DMS153 treated with DMSO at 0.1 percent for 48 hours (cell line): Measurements from ENCODE around the gene MIEN1.
"Not testable (repeated sequence)": the region's sequence is repeated elsewhere in the genome, so short reads cannot be mapped to it uniquely, and the experiment has no call there.

Experiments used
- DNase-seq: peaks from one replicate; lab custom pipeline; 2025; ENCODE audit not compliant: unreplicated experiment; lab: John Stamatoyannopoulos, UW

Gene MIEN1

DNA sequence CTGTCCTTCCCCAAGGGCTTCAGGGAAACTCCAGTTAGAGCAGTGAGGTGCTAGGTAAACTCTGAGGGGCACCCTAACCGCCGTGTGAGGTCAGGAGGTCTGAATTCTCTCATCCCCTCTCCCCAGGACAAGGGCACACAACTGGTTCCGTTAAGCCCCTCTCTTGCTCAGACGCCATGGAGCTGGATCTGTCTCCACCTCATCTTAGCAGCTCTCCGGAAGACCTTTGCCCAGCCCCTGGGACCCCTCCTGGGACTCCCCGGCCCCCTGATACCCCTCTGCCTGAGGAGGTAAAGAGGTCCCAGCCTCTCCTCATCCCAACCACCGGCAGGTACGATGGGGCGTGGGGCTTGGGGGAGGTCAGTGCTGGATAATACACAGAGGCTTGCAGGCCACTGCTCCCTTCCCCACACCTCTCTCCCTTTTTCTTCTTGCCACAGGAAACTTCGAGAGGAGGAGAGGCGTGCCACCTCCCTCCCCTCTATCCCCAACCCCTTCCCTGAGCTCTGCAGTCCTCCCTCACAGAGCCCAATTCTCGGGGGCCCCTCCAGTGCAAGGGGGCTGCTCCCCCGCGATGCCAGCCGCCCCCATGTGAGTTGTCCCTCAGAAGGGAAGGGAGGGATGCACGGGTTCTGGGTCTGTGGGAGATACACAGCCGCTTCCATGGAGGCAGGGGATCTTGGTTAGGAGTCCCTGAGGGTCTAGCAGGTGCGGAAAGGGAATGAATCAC lies 12.0 kb upstream of the MIEN1 start:
- no peak for DNase-seq

DNA sequence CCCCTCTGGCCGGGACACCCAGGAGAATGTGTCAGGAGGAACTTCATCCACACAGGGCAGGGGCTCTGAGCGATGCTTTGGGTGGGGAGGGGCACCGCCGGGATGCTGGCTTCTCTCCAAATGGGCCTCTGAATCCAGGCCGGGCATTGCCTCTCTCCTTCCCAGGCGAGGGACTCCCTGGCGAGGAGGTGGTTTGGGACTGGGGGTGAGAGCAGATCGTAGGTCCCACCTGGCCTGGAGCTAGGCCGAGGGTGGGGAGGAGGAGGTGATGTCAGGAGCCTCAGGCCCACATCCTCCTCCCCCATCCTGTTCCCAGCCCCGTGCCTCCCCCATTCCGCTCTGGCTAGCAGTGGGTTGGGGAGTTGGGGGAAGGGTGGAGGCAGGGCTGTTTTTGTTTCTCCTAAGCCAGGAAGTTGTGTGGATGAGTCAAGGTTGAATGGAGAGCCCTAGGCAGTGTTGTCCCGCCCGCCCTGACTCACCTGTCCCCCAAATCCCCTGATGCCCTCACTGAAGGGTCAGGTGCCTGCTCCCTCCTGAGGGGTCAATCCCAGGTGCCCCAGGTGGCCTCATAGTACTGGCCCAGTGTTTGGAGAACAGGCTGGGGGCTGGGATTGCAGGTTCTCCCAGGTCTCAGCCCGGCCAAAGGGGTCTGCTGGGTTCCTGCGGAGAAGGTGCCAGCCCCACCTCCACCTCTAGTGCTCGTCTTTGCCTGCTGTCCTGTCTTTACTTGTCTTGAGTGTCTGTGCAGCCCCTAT lies 10.2 kb upstream of the MIEN1 start:
- peak; percentile 20 for DNase-seq

DNA sequence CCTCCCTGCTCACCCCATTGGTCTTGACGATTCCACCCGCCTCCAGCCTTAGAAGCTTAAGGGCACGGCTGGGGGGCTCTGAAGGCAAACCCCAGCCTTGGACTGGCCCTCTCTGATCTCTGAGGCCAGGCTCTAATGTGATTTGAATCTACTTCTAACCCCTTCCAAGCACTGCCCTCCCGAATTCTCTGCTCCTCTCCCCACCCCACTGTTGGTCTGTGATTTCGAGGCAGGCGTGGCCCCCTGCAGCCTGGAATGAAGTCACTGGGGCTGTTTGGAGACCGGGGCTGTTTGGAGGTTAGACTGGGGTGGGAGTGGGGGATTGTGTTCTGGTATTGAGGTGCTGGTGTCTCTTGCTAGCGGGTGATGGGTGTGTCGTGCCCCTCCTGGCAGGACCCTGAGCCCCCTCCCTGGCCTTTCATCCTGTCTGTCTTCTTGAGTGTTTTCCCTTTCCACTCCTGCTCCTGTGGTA lies 9.6 kb upstream of the MIEN1 start:
- no peak for DNase-seq

DNA sequence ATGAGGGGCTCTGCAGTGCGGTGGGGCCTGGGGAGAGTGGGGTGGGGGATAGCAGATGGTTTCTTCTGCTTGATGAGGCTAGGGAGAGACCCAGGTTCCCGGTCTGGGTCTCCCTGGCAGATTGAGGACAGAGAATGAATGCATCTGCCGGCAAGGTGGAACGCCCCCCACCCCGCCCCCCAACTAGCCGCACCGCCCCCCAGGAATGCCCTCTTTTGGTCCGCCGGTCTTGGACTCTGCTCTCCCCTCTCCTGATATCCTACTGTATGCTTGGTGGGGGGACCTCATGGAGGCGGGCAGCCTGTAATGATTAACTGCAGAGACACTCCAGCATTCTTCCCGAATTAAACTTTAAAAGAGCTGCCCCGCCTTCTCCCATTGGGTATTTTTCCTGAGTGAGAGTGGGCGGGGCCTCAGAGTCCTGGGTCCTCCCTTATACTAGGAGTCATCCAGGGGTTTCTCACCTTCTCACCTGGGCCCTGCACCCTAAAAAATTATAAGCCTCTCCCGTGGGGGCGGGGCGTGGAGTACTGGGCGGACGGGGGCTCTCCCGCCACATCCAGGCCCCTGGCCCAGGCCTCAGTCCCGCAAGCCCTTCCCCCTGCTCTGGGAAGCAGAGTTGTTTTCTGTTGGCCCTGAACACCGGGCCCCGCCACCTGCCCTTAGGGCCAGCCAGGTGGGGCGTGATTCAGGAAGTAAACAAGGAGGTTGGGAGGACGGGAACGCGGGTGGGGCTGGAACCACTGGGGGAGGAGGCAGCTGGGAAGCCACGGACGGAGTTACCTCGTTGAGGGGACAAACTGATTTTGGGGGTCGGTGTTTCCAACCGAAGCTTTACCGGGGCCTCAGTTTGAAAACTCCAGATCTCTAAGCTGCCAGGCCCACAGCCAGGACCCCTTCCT lies 8.9 kb upstream of the MIEN1 start:
- DNase-seq = peak; percentile 74

DNA sequence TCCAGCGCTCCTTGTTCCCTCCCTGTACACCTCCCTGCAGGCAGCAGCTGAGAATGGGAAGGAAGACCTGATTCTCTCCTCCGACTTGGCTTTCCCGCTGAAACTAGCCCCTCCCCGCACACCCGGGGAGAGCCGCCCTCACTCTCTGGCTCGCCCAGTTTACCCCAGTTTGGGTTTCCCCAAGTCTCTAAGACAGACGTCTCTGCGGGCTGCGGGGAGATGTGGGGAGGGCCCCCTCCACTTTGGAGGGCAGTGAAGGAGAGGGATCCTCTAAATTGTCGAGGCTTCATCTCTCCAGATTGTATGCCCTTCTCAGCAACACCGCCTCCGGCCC lies 8.2 kb upstream of the MIEN1 start:
- DNase-seq = peak; percentile 9

DNA sequence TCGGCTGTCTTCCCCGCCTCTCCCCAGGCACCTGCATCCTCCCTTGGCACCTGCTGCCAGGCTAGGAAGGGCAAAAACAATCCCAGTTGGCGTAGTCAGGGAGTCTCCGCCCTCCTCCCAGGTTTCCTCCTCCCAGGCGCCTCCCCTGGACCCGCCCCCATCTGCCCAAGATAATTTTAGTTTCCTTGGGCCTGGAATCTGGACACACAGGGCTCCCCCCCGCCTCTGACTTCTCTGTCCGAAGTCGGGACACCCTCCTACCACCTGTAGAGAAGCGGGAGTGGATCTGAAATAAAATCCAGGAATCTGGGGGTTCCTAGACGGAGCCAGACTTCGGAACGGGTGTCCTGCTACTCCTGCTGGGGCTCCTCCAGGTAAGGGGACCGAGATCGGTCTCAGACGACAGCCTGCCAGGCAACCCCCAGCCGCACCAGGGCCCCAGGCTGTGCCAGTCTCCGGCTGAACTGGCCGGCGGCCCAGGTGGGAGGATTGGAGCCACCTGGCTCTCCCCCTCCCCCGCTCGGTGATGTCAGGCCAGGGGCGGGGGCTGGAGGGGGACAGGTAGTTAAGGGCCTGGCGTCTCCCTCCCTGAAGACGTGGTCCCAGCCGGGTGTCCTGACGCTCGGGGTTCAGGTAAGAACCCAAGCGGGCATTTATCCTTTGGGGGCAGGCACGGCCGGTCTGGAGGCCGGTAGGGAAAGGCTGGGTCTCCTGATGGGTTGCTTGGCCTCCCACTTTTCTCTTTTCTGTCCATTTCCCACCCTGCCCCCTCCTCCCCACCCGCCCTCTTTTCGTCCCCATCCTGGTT lies 7.6 kb upstream of the MIEN1 start, which contains the start of gene GRB7:
TSS of gene GRB7 (plus strand) at position 179 of the 808 bp plus-strand sequence. CDS start 4,364 bp downstream, outside the sequence.
- peak; percentile 75 for DNase-seq

DNA sequence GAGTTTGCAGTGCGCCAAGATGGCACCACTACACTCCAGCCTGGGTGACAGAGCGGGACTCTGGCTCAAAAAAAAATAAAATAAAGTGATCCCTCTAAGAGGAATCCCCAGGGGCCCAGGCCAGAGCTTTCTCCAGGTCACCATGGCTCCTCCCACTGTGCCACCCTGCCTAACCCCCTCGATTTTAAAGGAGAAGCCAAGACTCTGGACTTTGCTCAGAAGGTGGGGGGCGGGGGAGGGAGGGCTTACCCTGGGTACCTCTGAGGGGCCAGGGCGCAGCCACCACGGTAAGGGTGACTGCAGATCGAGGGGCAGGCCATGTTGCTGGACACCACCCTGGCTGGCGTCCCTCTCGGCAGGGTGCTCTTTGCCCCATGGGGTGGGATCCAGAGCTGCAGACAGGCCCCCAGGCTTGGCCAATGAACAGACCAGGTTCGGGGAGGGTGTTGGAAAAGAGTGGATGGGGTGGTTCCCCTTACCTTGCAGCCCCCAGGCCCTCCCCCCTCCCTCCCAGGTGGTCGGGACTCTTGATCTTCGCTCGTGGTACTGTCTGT lies 7.0 kb upstream of the MIEN1 start:
- no peak for DNase-seq

DNA sequence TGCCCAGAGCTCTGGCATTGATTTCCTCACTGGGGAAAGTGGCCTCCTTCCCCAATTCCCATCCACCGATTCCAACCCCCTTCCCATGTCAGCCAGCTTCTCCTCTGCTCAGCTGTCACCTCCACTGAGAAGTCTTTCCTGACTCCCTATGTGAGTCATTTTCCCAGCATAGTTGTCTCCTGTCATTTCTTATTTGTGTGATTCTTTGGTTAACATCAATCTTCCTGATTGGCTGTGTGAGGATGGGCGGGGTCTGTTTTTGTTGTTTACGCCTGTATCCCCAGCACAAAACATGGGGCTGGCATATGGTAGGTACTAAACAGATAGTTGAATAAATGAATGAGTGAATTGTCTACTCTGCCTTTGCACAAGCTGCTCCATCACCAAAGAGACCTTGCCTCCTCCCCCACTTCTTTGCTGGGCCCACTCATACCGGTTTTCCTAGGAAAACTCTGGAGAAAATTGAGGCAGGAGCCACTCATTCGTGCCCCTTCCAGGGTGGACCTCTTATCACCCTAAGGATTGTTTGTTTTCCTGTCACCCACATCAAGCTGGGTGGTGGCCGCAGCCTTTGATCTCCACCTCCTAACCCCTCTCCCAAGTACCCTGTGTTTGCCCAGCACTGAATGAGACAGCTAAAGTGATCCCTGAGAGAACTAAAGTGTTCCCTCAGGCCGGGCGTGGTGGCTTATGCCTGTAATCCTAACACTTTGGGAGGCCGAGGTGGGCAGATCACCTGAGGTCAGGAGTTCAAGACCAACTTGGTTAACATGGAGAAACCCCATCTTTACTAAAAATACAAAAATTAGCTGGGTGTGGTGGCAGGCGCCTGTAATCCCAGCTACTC lies 6.2 kb upstream of the MIEN1 start:
- no peak for DNase-seq

DNA sequence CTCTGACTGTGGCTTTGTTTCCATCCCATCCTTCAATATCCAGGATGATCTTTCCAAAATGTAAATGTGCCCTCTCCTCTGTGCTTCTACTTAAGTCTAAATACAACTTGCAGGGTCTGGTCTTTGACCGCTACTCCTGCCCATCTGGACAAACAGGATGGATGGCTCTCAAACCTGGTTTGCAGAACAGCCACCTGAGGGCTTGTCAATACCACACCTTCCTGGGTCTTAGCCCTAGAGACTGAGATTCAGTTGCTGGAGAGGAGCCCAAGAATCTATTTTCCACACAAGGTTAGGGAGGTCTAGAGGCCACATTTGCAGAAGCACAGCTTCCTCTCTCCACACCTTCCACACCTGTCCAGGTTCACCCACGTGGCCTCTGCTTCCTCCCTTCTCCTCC lies 5.5 kb upstream of the MIEN1 start:
- no peak for DNase-seq

DNA sequence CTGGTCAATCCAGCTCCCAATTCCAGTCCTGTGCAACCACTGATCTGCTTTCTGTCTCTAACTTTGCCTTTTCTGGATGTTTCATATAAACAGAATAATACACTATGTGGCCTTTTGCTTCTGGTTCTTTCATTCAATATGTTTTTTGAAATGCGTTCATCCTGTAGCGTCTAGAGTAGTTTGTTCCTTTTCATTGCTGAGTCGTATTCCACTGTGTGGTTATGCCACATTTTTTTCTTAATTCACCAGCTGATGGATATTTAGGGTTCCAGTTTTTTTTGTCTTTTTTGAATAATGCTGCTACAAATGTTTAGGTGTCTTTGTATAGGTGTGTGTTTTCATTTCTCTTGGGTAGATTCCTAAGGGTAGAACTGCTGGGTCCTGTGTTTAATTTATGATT lies 2.3 kb upstream of the MIEN1 start:
- no peak for DNase-seq

DNA sequence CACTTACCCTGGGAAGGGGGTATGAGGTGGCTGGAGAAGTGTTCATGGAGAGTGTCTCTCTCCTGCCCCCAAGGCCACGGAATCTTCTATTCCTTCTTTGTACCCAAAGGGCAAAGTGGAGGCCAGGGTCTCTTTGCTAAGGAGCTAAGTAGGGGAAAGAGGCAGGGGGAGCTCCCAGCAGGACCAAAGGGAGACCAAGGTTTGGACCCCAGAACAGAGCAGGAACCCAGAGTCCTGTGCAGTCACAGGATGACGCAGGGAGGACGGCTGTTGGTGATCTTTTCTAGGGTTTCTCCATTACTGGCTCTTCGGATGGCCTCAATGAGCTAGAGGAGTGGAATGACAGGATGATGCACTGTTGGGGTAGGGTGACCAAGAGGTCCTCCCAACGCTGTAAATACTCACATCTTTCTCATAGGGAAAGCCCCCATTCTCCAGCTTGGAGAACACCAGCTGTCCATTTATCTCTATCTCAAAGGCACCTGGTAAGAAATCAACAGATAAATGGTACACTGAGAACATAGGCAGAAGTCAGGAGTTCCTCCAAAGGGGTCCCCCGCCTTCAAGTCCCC lies 966 bp downstream of the MIEN1 start:
- DNase-seq = no peak

DNA sequence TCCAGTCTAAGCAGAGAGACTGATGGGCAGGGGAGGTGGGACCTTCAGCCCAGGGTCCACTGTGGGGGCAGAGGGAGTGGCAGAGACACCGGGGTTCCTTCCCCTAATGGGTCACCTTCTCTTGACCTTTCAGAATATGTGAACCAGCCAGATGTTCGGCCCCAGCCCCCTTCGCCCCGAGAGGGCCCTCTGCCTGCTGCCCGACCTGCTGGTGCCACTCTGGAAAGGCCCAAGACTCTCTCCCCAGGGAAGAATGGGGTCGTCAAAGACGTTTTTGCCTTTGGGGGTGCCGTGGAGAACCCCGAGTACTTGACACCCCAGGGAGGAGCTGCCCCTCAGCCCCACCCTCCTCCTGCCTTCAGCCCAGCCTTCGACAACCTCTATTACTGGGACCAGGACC lies 2.8 kb downstream of the MIEN1 start:
- no peak for DNase-seq

DNA sequence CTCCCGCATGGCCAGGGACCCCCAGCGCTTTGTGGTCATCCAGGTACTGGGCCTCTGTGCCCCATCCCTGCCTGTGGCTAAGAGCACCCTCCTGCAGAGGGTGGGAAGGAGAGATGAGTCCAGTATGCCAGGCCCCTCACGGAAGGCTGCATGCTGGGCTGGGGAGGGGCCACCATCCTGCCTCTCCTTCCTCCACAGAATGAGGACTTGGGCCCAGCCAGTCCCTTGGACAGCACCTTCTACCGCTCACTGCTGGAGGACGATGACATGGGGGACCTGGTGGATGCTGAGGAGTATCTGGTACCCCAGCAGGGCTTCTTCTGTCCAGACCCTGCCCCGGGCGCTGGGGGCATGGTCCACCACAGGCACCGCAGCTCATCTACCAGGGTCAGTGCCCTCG lies 3.7 kb downstream of the MIEN1 start:
- no peak for DNase-seq

DNA sequence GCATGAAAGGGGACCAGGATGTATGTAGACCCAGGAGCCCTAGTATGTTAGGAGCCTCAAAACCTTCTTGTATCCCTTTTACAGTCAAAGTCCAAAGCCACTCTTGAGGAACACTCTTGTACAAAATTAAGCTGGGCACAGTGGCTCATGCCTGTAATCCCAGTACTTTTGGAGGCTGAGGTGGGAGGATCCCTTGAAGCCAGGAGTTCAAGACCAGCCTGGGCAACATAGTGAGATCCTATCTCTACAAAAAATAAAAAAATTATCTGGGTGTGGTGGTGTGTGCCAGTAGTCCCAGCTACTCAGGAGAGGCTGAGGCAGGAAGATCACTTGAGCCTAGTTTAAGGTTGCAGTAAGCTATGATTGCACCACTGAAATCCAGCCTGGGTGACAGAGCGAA lies 4.4 kb downstream of the MIEN1 start:
- DNase-seq = not testable (repeated sequence)

DNA sequence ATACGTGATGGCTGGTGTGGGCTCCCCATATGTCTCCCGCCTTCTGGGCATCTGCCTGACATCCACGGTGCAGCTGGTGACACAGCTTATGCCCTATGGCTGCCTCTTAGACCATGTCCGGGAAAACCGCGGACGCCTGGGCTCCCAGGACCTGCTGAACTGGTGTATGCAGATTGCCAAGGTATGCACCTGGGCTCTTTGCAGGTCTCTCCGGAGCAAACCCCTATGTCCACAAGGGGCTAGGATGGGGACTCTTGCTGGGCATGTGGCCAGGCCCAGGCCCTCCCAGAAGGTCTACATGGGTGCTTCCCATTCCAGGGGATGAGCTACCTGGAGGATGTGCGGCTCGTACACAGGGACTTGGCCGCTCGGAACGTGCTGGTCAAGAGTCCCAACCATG lies 5.6 kb downstream of the MIEN1 start:
- no peak for DNase-seq

DNA sequence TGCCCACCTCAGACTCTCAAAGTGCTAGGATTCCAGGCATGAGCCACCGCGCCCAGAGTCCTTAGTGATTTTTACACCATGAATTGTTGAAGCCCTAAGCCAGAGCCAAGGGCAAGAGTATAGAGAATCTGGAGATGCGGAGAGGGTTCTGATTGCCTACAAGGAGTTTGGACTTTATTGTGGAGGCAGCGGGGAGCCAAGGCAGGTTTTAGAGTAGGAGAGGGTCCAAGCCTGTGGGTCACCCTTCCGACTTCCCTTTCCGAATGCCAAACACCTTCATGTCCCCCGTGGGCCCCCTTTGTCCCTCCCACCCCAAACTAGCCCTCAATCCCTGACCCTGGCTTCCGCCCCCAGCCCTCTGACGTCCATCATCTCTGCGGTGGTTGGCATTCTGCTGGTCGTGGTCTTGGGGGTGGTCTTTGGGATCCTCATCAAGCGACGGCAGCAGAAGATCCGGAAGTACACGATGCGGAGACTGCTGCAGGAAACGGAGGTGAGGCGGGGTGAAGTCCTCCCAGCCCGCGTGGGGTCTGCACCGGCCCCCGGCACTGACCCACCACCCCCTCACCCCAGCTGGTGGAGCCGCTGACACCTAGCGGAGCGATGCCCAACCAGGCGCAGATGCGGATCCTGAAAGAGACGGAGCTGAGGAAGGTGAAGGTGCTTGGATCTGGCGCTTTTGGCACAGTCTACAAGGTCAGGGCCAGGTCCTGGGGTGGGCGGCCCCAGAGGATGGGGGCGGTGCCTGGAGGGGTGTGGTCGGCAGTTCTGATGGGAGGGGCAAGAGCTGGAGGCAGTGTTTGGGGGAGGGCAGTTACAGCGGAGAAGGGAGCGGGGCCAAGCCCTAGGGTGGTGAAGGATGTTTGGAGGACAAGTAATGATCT lies 7.1 kb downstream of the MIEN1 start:
- no peak for DNase-seq

DNA sequence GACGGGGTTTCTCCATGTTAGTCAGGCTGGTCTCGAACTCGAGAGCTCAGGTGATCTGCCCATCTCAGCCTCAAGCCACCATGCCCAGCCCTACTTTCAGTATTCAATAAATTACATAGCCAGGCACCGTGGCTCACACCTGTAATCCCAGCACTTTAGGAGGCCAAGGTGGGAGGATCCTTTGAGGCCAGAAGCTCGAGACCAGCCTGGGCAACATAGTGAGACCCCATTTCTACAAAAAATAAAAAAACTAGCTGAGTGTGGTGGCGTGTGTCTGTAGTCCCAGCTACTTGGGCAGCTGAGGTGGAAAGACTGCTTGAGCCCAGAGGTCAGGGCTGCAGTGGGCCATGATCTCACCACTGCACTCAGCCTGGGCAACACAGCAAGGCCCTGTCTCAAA lies 8.2 kb downstream of the MIEN1 start:
- DNase-seq = no peak
